SKM-1 (cell line): Measurements from ENCODE around the gene NEDD8.

Source experiments
- DNase-seq: peaks from one replicate; lab custom pipeline; 2025; ENCODE audit not compliant: unreplicated experiment; lab: John Stamatoyannopoulos, UW

Gene NEDD8

GRCh38 chr14:24198814-24199524, 33.2 kb downstream of the NEDD8 start:
- no peak for DNase-seq

GRCh38 chr14:24197056-24197450, 35.1 kb downstream of the NEDD8 start:
- no peak for DNase-seq

DNA sequence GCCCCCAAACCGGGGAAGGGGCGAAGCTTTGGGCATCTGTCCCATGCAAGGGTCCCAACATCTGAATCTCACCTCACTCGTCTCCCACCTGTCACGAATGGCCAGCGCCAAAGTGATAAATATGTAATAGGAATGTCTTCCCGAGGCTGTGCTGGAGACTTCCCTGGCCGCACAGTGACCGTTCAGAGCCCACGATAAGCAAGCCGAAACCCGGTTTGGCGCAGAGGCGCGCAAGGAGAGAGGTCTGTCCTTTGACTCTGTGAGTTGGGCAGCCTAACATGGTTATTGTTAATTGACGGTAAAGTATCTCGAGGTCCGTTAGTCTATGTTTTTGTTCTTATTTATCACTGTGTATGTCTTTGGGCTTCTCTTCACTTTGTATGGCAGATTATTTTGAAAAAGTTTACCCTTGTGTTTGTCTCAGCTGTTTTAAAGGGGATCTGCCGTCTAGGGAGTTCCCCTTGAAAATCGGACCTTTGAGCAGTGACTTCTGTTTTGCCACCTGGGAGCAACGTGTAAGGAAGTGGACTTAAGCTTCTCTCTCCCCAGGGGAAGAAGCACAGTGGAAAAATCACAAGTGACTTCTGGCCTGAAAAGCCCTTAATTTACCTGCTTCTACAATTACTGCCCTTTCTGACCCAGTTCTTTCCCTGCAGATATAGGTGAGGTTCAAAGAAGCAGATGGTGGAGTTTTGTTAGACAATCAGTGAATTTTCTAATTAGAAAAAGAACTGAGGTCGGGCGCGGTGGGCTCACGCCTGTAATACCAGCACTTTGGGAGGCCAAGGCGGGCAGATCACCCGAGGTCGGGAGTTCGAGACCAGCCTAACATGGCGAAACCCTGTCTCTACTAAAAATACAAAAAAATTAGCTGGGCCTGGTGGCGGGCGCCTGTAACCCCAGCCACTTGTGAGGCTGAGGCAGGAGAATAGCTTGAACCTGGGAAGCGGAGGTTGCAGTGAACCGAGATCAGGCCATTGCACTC, 35.8 kb downstream of the NEDD8 start:
- no peak for DNase-seq

GRCh38 chr14:24195186-24196070, 36.7 kb downstream of the NEDD8 start, which contains the start of gene TM9SF1:
Gene TM9SF1 (minus strand): TSS chr14:24195441. CDS start chr14:24195019, 422 bp downstream.
- DNase-seq = peak; percentile 1

DNA sequence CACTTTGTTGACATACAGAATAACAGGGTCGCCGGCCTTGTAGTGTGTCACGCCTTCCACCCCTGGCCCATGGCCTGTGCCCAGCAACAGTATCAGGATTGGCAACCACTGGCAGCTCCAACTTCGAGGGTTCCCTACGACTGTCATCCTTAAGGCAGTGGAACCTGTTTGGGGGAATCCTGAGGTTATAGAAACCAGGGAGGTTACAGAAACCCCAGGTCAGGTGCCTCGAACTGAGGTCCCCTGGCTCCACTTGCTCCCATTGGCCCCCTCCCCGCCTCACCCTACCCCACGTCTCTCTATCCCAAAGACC, 37.3 kb downstream of the NEDD8 start:
- DNase-seq = no peak

DNA sequence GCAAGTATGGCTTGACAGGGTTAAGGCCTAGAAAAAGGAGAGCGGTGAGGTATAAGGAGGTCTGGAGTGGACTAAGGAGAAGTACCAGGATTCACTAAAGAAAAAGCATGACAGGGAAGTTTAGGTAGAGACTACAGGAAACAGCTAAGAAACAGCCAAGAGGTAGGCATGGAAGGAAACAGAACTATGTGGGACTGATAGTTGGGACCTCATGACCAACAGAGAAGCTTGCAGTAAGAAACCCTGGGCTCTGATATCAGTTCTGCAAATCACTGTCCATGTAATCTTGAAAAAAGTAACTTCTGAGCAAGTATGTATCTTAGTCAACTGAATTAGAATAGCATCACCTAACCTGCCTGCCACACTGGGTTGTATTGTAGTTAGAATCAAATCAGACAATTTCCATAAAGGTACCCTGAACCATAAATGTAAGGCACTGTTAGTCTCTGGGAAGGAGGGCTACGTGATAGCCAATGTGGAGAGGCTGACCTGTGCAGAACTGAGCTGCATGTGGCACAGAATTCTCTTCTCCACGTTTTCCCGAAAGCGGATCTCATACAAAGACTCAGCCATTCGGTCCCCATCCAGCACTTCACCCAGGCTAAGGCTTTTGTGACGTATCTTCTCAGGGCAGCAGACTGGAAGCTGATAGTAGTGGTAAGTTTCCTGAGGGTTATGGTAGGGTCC, 37.8 kb downstream of the NEDD8 start:
- DNase-seq = no peak

DNA sequence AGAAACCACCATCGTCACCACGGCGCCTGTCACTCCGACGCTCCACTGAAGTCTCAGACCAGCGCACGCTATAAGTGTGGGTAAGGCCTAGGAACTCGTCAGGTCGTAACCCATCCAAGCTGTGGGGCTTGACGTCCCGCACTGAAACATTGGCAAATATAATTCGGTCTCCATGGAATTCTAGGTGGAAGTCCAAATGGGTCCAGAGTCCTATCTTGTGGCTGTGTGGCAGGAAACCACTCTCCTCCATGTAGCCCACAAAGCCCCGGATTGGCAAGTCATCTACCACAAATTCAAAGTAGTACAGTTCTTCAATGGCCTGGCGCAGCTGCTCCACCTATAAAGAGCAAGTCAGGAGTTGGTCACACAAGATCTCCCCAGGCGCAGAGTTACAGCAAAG, 39.2 kb downstream of the NEDD8 start:
- DNase-seq = no peak

- DNase-seq = no peak
Observed at GRCh38 chr14:24190416-24190815, 41.8 kb downstream of the NEDD8 start.

DNA sequence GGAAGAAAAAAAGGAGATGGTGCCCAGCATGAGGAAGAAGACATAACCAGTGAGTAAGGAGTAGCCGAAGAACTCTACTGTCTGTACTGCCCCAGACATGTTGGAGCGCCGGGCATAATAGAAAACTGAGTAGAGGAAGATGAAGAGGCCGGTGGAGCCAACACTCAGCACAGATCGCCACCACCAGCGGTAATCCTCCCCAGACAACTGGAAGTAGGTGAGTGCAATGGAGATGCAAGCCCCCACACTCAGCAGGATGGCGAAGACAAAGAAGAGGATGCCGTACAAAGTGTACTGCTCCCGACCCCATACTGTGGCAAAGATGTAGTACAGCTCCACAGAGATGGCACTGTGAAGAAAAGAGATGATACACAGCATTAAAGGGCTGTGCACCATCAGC, 42.7 kb downstream of the NEDD8 start:
- no peak for DNase-seq

GRCh38 chr14:24189059-24189375, 43.1 kb downstream of the NEDD8 start:
- DNase-seq = no peak

GRCh38 chr14:24188251-24189058, 43.7 kb downstream of the NEDD8 start, which contains the start of gene IPO4:
Gene IPO4 (minus strand): TSS chr14:24188816. CDS start chr14:24188787, 29 bp downstream.
- DNase-seq = peak; percentile 67

GRCh38 chr14:24187539-24187915, 44.6 kb downstream of the NEDD8 start:
- no peak for DNase-seq

DNA sequence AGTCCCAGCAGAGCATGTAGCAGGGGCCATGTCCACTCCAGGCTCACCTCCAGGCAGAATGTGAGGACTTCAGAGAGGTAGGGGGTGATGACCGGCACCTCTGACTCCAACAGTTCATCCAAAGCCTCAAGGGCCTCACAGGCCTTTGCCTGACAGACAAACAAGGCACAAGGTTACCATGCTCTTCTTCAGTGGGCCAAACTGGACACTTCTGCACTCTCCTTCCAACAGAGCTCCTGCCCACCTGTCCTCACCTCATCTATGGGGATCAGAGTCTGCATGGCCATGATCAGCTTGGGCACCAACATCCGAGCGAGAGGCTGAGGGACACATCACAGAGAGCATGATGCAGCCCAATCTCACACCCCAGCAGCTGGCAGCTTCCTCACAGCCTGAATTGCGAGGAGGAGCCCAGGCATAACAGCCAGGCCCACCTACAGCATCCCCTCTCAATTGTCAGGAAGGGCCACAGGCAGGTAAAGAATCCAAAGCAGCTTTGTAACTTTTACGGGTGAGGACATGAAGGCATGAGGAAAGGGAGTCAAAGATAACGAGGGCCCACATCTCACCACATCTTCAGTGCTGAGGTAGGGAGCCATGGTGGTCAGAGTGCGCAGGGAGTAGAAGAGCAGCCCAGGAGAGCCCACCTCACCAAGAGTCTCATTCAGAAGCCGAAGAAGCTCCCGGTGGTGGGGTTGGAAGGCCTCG, 45.2 kb downstream of the NEDD8 start:
- DNase-seq = no peak

- no peak for DNase-seq
Observed at GRCh38 chr14:24185741-24186140, 46.4 kb downstream of the NEDD8 start.

DNA sequence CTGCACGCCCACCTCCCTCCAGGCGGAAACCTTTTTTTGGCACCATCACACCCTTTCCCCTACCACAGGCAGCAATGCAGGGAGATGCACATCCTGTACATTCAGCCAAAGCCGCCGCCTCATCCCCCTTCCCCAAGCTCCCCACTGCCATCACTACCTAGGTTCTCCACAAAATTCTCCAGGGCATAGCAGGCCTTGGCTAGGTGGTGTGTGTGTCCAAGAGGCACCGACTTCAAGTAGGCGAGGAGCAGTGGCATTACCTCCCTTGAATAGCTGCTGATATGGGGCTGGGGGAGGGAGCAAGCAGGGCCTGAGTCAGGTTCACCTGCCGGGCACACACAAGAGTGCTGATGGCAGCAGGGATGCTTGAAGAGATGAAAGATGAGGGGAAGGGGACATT, 47.1 kb downstream of the NEDD8 start:
- DNase-seq = no peak

- no peak for DNase-seq
Observed at GRCh38 chr14:24184104-24184970, 47.8 kb downstream of the NEDD8 start.

DNA sequence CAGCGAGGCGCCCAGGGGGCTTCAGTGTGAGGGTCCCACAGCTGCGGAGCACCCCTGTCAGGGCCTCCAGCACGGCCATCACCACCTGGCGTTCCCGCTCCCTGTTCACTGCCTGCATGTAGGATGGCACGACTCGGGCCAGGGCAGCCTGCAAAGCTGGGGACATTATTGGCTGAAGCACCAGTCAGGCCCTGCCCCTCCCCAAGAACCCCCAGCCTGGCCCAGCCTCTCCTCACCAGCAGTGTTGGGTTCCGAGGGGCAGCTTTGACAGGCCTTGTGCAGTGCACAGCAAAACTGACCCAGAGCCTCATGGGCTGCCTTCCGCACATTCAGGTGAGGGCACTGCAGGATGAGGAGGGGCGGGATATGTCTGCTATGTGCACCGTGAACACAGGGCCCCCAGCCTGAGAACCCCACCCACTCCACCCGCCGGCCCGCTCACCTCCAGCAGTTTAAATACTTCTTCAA, 49.1 kb downstream of the NEDD8 start:
- no peak for DNase-seq
